Activated T-cell treated with anti-CD3 and anti-CD28 coated beads, Interleukin-2, amount 50 U/mL, for 4 hours (primary cell): ENCODE data around the gene ZNF516. TPM values are rescaled to one million over a fixed set of nuclear protein-coding genes. Genes with fewer than 3 reads are reported as not detected.
A peak's percentile ranks its signal among the peaks of the same experiment; 100 is the strongest.

Experiments
- ATAC-seq, 2 donors: fragments of 200-7000 bp; cut with Tn5 transposase; one replicate each; pipeline ENCODE4 v1.10.0; 2021
- DNase-seq: peaks from one replicate; pipeline ENCODE4 v3.0.0-alpha.2; 2020
- H3K27me3 Mint-ChIP-seq: one replicate; pipeline ENCODE4 v1.8.0; 2021; ENCODE audit warnings: low read depth, mixed read lengths
- H3K36me3 Mint-ChIP-seq: one replicate; pipeline ENCODE4 v1.8.0; 2022; ENCODE audit warnings: mixed read lengths; ENCODE audit not compliant: insufficient read depth
- H3K4me1 Mint-ChIP-seq: one replicate; pipeline ENCODE4 v1.8.0; 2021; ENCODE audit warnings: low read depth, mixed read lengths
- H3K4me3 Mint-ChIP-seq: one replicate; pipeline ENCODE4 v1.8.0; 2021; ENCODE audit warnings: mild to moderate bottlenecking, moderate library complexity, mixed read lengths
- H3K9me3 Mint-ChIP-seq: one replicate; pipeline ENCODE4 v1.8.0; 2021; ENCODE audit warnings: mixed read lengths
- total RNA-seq, 3 donors: library from RNA; stranded (reverse); gene quantifications; one replicate each; pipeline ENCODE4 v1.2.1, GENCODE V29; 2021

The ZNF516 gene
- total RNA-seq, 3 donors from 2014 or later = 3.0 to 4.3 (median 4.0) TPM

GRCh38 chr18:76499021-76499420 lies 4.0 kb upstream of the ZNF516 start:
- no peak for ATAC-seq
- H3K9me3 Mint-ChIP-seq = no peaks in the 10 kb centered on the region
- DNase-seq = no peak
- no peak overlapping the region for H3K4me3 Mint-ChIP-seq
- peaks cover 11% of the 10 kb centered on the region for H3K4me1 Mint-ChIP-seq
- H3K27me3 Mint-ChIP-seq = peaks cover 32% of the 10 kb centered on the region
- no peaks in the 10 kb centered on the region for H3K36me3 Mint-ChIP-seq

GRCh38 chr18:76498064-76498463 lies 3.0 kb upstream of the ZNF516 start:
- Mint-ChIP-seq H3K9me3 (no peaks in the 10 kb centered on the region), H3K4me1 (peaks cover 19% of the 10 kb centered on the region), H3K4me3 (no peak overlapping the region), H3K36me3 (no peaks in the 10 kb centered on the region), H3K27me3 (peaks cover 33% of the 10 kb centered on the region)
- DNase-seq (no peak), ATAC-seq (no peak)

- no peak for DNase-seq
- no peaks in the 10 kb centered on the region for H3K36me3 Mint-ChIP-seq
- peaks cover 42% of the 10 kb centered on the region for H3K27me3 Mint-ChIP-seq
- H3K9me3 Mint-ChIP-seq = no peaks in the 10 kb centered on the region
- ATAC-seq = no peak
- peaks cover 24% of the 10 kb centered on the region for H3K4me1 Mint-ChIP-seq
- H3K4me3 Mint-ChIP-seq = no peak overlapping the region
Measured at GRCh38 chr18:76497021-76497420, 2.0 kb upstream of the ZNF516 start.

- Mint-ChIP-seq H3K4me1 (peaks cover 24% of the 10 kb centered on the region), H3K36me3 (no peaks in the 10 kb centered on the region), H3K27me3 (peaks cover 43% of the 10 kb centered on the region), H3K9me3 (no peaks in the 10 kb centered on the region), H3K4me3 (peak overlapping the region; percentile 85)
- DNase-seq (peak; percentile 21), ATAC-seq (no peak)
Measured at GRCh38 chr18:76496194-76496890, 1.3 kb upstream of the ZNF516 start.

GRCh38 chr18:76495435-76496193 lies 572 bp upstream of the ZNF516 start:
- Mint-ChIP-seq H3K27me3 (peaks cover 46% of the 10 kb centered on the region), H3K4me3 (peak overlapping the region; percentile 85)

GRCh38 chr18:76494231-76495005 lies 624 bp downstream of the ZNF516 start:
- Mint-ChIP-seq H3K9me3 (no peaks in the 10 kb centered on the region), H3K4me1 (peaks cover 37% of the 10 kb centered on the region), H3K27me3 (peaks cover 49% of the 10 kb centered on the region), H3K4me3 (peak overlapping the region; percentile 89), H3K36me3 (no peaks in the 10 kb centered on the region)
- ATAC-seq = no peak
- DNase-seq = no peak

More at GRCh38 chr18:76495435-76496193, 572 bp upstream of the ZNF516 start:
- Mint-ChIP-seq H3K4me1 (peaks cover 28% of the 10 kb centered on the region), H3K9me3 (no peaks in the 10 kb centered on the region), H3K36me3 (no peaks in the 10 kb centered on the region)
- no peak for DNase-seq
- ATAC-seq = peak; percentile 27

- H3K36me3 Mint-ChIP-seq = no peaks in the 10 kb centered on the region
- peak overlapping the region; percentile 89 for H3K4me3 Mint-ChIP-seq
- H3K4me1 Mint-ChIP-seq = peaks cover 37% of the 10 kb centered on the region
- H3K9me3 Mint-ChIP-seq = no peaks in the 10 kb centered on the region
- peaks cover 44% of the 10 kb centered on the region for H3K27me3 Mint-ChIP-seq
- no peak for ATAC-seq
- DNase-seq = peak; percentile 9
Measured at GRCh38 chr18:76493213-76494161, 1.6 kb downstream of the ZNF516 start.

GRCh38 chr18:76492669-76493212 lies 2.3 kb downstream of the ZNF516 start:
- Mint-ChIP-seq H3K4me1 (peaks cover 37% of the 10 kb centered on the region), H3K27me3 (peaks cover 44% of the 10 kb centered on the region), H3K4me3 (peak overlapping the region; percentile 89), H3K9me3 (no peaks in the 10 kb centered on the region), H3K36me3 (no peaks in the 10 kb centered on the region)
- peak; percentile 99 for DNase-seq
- ATAC-seq = peak; percentile 81 to 83

- H3K36me3 Mint-ChIP-seq = no peaks in the 10 kb centered on the region
- peaks cover 37% of the 10 kb centered on the region for H3K4me1 Mint-ChIP-seq
- ATAC-seq (peak; percentile 9 to 18), DNase-seq (peak; percentile 27)
- no peaks in the 10 kb centered on the region for H3K9me3 Mint-ChIP-seq
- H3K4me3 Mint-ChIP-seq = peak overlapping the region; percentile 89
- H3K27me3 Mint-ChIP-seq = peaks cover 41% of the 10 kb centered on the region
Measured at GRCh38 chr18:76491776-76492668, 3.0 kb downstream of the ZNF516 start.

- H3K4me1 Mint-ChIP-seq = peaks cover 39% of the 10 kb centered on the region
- DNase-seq (peak; percentile 79), ATAC-seq (peak; percentile 12 to 20)
- H3K9me3 Mint-ChIP-seq = no peaks in the 10 kb centered on the region
- H3K4me3 Mint-ChIP-seq = peak overlapping the region; percentile 89
- peaks cover 3% of the 10 kb centered on the region for H3K36me3 Mint-ChIP-seq
- H3K27me3 Mint-ChIP-seq = peaks cover 42% of the 10 kb centered on the region
Measured at GRCh38 chr18:76491473-76491775, 3.6 kb downstream of the ZNF516 start.

GRCh38 chr18:76490670-76491472 lies 4.2 kb downstream of the ZNF516 start:
- ATAC-seq (no peak), DNase-seq (peak; percentile 47)
- Mint-ChIP-seq H3K36me3 (peaks cover 3% of the 10 kb centered on the region), H3K4me3 (peak overlapping the region; percentile 87), H3K9me3 (no peaks in the 10 kb centered on the region), H3K4me1 (peaks cover 39% of the 10 kb centered on the region), H3K27me3 (peaks cover 42% of the 10 kb centered on the region)

GRCh38 chr18:76490033-76490432 lies 5.0 kb downstream of the ZNF516 start:
- Mint-ChIP-seq H3K27me3 (peaks cover 36% of the 10 kb centered on the region), H3K4me3 (peak overlapping the region; percentile 87), H3K9me3 (no peaks in the 10 kb centered on the region), H3K36me3 (peaks cover 3% of the 10 kb centered on the region), H3K4me1 (peaks cover 34% of the 10 kb centered on the region)
- DNase-seq = no peak
- no peak for ATAC-seq
